ENCODE data around the gene SLC12A6.
"Not testable (repeated sequence)": the region's sequence is repeated elsewhere in the genome, so short reads cannot be mapped to it uniquely, and the experiment has no call there.

SLC12A6 gene

DNA sequence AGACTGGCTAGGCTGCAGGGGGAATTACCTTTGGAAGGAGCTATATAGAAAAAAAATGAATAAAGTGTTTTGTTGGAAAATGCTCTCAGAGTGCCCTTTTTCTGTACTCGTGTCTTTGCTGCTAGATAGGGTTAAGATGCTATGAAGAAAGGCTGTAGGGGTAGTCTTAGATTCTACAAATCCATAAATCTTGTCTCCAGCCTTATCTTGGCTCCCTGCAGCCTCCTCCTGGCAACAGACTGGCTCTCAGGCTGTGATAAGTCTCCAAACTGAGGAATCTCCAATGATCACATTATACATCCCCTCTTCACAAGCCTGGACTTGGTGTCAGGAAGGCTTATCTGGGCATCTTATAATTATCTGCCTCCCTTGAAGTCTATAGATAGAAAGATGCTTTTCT is 20.1 kb upstream of the SLC12A6 start:
- no peak for DNase-seq

- no peak for DNase-seq
Observed at GRCh38 chr15:34355241-34355640, 17.7 kb upstream of the SLC12A6 start.

- DNase-seq = no peak
Observed at GRCh38 chr15:34354286-34354685, 16.7 kb upstream of the SLC12A6 start.

DNA sequence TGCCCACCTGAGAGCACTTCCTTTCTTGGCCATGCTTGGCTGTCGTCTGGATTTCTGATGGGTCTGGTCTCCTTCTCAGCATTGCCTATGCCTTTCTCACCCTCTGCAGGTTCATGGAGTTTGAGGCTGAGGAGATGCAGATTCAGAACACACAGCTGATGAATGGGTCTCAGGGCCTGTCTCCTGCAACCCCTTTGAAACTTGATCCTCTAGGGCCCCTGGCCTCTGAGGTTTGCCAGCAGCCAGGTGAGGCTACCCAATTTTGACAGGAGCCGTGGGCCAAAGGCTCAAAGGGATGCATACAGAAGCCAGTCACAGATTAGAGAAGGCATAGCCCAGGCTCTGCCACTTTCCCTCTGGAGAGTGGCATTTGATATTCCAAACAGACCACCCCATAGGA is 16.0 kb upstream of the SLC12A6 start:
- no peak for DNase-seq

GRCh38 chr15:34352996-34353395 is 15.4 kb upstream of the SLC12A6 start:
- not testable (repeated sequence) for DNase-seq

DNA sequence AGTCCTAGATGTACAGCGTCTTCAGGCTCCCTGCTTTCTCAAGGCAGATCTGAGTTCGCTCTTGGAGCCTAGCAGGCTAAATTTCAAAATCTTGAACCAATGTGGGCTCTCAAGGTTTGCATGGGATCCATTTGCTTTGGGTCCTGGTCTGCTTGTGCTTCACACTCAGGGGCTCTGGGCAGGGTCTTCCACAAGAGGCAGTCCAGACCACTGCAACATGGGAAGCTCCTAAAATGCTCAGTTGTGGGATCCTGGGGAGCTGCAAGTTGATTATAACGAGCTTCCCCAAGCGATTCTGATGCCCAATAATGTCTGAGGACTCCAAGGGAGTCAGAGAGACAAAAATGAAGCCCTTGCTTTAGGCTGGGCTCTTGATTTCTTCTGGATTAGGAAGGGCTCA is 12.2 kb upstream of the SLC12A6 start:
- no peak for DNase-seq

- DNase-seq = no peak
Observed at GRCh38 chr15:34348735-34349300, 11.2 kb upstream of the SLC12A6 start.

DNA sequence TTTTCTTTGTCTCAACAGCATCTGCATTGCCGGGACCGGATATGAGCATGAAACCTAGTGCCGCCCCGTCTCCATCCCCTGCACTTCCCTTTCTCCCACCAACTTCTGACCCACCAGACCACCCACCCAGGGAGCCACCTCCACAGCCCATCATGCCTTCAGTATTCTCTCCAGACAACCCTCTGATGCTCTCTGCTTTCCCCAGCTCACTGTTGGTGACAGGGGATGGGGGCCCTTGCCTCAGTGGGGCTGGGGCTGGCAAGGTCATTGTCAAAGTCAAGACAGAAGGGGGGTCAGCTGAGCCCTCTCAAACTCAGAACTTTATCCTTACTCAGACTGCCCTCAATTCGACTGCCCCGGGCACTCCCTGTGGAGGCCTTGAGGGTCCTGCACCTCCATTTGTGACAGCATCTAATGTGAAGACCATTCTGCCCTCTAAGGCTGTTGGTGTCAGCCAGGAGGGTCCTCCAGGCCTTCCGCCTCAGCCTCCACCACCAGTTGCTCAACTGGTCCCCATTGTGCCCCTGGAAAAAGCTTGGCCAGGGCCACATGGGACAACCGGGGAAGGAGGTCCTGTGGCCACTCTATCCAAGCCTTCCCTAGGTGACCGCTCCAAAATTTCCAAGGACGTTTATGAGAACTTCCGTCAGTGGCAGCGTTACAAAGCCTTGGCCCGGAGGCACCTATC is 10.5 kb upstream of the SLC12A6 start:
- DNase-seq = no peak

GRCh38 chr15:34342737-34343575 is 5.4 kb upstream of the SLC12A6 start, which contains the start of the genes NOP10 and NUTM1:
TSS of gene NOP10 (minus strand) at chr15:34343136. CDS start at chr15:34343073, 63 bp downstream.
TSS of gene NUTM1 (plus strand) at chr15:34343315. CDS start at chr15:34343697, 382 bp downstream.
- DNase-seq = peak; percentile 92

DNA sequence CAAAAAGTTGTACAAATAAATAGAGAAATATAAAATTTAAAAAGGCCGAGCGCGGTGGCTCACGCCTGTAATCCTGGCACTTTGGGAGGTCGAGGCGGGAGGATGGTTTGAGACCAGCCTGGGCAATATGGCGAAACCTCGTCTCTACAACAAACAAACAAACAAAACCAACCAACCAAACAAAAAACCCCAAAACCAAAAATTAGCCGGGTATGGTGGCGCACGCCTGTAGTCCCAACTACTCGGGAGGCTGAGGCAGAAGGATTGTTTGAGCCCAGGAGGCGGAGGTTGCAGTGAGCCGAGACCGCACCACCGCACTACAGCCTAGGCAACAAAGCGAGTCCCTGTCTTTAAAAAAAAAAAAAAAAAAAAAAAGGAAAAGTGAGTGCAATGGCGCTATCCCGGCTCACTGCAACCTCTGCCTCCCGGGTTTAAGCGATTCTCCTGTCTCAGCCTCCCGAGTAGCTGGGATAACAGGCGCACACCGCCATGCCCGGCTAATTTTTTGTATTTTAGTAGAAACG is 4.7 kb upstream of the SLC12A6 start:
- not testable (repeated sequence) for DNase-seq

DNA sequence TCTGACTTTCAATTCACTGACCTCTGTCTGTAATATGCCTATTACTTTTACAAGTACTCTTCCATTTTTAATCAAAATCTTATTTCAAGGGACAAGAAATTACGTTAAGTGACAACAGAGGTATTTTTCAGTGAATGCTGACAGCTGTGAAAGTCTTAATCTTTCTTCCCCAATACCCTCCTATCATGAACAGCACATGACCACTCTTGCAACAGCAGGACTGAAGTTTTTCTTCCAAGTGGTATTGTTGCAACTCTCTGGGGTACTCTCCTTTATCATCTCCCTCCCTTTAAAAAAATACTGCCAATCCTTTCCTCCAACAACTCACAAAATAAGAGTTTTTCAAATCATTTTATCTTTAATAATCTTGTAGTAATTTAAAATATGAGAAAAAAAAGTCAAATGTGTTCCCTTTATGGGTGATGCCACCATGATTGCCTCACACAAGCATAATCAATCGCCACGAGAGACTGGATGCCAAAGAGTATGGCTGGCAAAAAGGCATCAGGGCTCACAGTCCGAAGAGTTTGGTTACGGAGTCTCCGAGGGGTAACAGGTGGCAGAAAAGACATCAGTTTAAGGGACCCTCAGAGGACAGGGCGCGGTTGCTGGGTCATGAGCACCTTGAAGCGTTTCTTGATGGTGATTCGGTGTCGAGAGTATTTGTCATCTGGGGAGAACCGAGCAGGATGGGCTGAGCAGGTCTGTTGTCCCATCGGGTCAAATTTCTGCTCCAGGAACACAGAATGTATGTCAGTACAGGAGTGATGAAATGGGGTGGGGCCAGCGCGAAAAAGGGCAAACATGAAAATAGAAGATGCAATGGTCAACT is 4.0 kb upstream of the SLC12A6 start:
- no peak for DNase-seq

- DNase-seq = no peak
Observed at GRCh38 chr15:34339946-34340345, 2.4 kb upstream of the SLC12A6 start.

DNA sequence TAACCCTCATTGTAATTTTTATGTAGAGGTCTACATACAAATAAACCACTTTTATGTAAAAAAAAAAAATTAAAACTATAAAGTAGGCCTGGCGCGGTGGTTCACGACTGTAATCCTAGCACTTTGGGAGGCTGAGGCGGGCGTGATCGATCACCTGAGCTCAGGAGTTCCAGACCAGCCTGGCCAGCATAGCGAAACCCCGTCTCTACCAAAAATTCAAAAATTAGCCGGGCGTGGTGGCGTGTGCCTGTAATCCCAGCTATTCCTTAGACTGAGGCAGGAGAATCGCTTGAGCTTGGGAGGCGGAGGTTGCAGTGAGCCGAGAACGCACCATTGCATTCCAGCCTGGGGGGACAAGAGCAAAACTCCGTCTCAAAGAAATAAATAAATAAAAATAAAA is 766 bp upstream of the SLC12A6 start:
- no peak for DNase-seq

DNA sequence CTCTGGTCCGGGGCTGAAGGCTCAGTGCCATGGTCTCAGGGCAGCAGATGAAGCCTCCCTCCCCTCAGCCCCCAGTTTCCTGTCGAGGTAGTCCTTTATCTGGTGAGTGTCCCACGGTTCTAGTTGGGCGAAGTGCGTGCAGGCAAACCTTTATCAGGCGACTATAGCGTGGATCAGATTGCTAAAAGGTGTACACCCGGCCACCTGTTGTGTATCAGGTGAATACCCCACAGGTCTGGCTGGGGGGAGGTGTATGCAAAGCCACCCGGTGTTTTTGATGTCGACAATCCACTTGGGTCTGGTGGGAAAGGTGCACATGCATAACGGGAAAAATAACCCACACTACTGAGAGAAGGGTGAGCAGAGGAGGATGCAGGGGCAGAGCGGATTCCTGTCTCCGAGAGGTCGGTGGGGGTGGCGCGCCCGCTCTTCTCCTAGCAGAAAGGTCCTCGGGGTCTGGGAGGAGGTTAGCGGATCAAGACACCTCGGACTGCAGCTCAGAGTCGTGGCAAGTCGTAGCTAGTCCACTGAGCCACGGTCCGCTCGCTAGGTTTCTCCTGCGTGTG is 507 bp downstream of the SLC12A6 start:
- peak; percentile 14 for DNase-seq

DNA sequence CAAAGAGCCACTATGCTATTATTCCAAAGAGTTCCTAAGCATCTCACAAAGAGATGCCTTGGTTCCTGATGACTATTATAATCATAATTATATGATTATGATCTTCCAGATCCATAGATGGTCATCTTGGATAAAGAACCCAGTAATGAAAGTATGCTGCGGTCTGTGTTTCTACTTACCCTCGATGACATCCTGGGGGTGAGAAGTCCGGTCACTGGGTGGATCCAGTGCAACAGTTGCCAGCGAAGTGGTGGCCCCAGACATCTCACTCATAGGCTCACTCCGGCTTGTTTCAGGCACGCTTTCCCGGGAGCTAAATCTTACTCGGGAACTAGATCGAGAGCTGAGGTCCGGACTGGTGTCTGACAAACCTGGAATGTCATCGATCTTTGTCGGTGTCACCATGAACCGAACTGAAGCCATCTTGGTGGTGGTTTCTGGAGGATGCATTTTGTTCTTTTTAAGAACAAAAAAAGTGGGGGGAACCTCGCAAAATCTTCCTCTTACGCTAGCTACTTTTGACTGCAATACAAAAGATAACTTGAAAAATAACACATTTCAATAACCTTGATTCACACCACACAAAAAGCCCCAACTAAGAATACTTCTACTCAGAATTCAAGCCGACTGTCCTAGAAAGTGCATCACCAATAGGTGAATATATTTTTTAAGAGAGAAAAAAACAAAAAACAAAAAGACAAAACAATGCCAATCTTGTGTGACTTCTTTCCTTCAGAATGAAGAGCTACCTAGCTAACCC is 1.2 kb downstream of the SLC12A6 start:
- DNase-seq = no peak

- no peak for DNase-seq
Observed at GRCh38 chr15:34335176-34336032, 2.2 kb downstream of the SLC12A6 start.

- no peak for DNase-seq
Observed at GRCh38 chr15:34334672-34335071, 2.9 kb downstream of the SLC12A6 start.

DNA sequence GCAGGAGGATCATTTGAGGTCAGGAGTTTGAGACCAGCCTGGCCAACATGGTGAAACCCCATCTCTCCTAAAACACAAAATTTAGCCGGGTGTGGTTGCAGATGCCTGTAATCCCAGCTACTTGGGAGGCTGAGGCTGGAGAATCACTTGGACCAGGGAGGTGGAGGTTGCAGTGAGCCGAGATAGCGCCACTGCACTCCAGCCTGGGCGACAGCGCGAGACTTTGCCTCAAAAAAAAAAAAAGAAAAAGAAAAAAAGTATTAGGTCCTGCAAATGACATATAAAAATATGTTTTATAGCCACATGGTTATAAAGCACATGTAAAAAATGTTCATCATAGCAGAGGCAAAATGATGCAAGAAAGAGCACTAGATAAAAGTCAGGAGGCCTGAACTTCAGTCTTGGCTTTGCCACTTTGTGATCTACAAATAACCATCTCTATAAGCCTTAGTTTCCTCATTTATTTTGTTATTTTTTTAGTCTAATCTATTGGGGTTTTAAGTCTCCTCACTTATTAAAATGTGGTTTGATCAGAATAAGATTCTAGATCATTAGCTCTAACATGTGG is 4.9 kb downstream of the SLC12A6 start:
- no peak for DNase-seq

- DNase-seq = no peak
Observed at GRCh38 chr15:34331809-34332208, 5.8 kb downstream of the SLC12A6 start.

GRCh38 chr15:34330279-34330678 is 7.3 kb downstream of the SLC12A6 start:
- no peak for DNase-seq

Data from effector CD4-positive, alpha-beta T cell (primary cell).